Endodermal cell (in vitro differentiated cells): Measurements from ENCODE around the gene FUZ. TPM values are rescaled to one million over a fixed set of nuclear protein-coding genes. Genes with fewer than 3 reads are reported as not detected.
A peak's percentile ranks its signal among the peaks of the same experiment; 100 is the strongest.

Experiments
- DNase-seq: peaks from one replicate; pipeline ENCODE4 v3.0.0-alpha.2; 2017
- H3K27ac ChIP-seq: 2 replicates; pipeline ENCODE4 v1.5.1; 2013; ENCODE audit warnings: mild to moderate bottlenecking, low read depth, low read length, moderate library complexity
- H3K27me3 ChIP-seq: 2 replicates; pipeline ENCODE4 v1.6.1; 2013; ENCODE audit warnings: mild to moderate bottlenecking, low read length, moderate library complexity; ENCODE audit not compliant: insufficient read depth, control insufficient read depth, poor library complexity, severe bottlenecking
- H3K36me3 ChIP-seq: 2 replicates; pipeline ENCODE4 v1.7.0; 2013; ENCODE audit warnings: mild to moderate bottlenecking, low read length, moderate library complexity; ENCODE audit not compliant: control insufficient read depth, insufficient read depth
- H3K4me1 ChIP-seq: one replicate; pipeline ENCODE4 v1.7.0; 2013; ENCODE audit warnings: low read length; ENCODE audit not compliant: control insufficient read depth, insufficient read depth
- H3K4me3 ChIP-seq: 2 replicates; pipeline ENCODE4 v1.5.1; 2013; ENCODE audit warnings: mild to moderate bottlenecking, low read length, moderate library complexity
- H3K9ac ChIP-seq: 2 replicates; pipeline ENCODE4 v1.6.1; 2013; ENCODE audit warnings: mild to moderate bottlenecking, low read length, moderate library complexity; ENCODE audit not compliant: poor library complexity, severe bottlenecking; ENCODE audit errors: extremely low read depth
- H3K9me3 ChIP-seq: 2 replicates; pipeline ENCODE4 v1.6.1; 2013; ENCODE audit warnings: mild to moderate bottlenecking, low read length, moderate library complexity; ENCODE audit not compliant: control insufficient read depth
- H3K27ac Mint-ChIP-seq: 2 replicates; pipeline ENCODE4 v1.8.0; 2020; ENCODE audit warnings: mixed read lengths
- H3K27me3 Mint-ChIP-seq: 2 replicates; pipeline ENCODE4 v1.8.0; 2021; ENCODE audit warnings: mild to moderate bottlenecking, mixed read lengths; ENCODE audit not compliant: insufficient read depth
- H3K36me3 Mint-ChIP-seq: 2 replicates; pipeline ENCODE4 v1.8.0; 2020; ENCODE audit warnings: low read depth, mixed read lengths
- H3K4me1 Mint-ChIP-seq: 2 replicates; pipeline ENCODE4 v1.8.0; 2020; ENCODE audit warnings: mixed read lengths
- H3K4me3 Mint-ChIP-seq: 2 replicates; pipeline ENCODE4 v1.8.0; 2020; ENCODE audit warnings: mild to moderate bottlenecking, moderate library complexity, mixed read lengths
- H3K9me3 Mint-ChIP-seq: 2 replicates; pipeline ENCODE4 v1.8.0; 2020; ENCODE audit warnings: mild to moderate bottlenecking, mixed read lengths
- CTCF ChIP-seq: fragments of 200-600 bp; sonication (generic); conservative IDR thresholded peaks from 2 replicates; pipeline ENCODE4 v1.5.0; 2021; ENCODE audit warnings: antibody characterized with exemption, mild to moderate bottlenecking
- WGBS, 2 experiments: methylation state at CpG; one replicate each; pipeline versions ENCODE4 v1.1.5 to v1.1.7; 2013; ENCODE audit warnings: missing lambda C conversion rate in 2 of 2, mixed read lengths in 1 of 2; ENCODE audit not compliant: insufficient coverage in 1 of 2, insufficient read length in 1 of 2; 5-methylcytosine and 5-hydroxymethylcytosine counted together
- total RNA-seq, 2 donors: library from RNA; stranded (reverse); fragmentation: NEBNext Ultra II Directional in 1 of 2; extraction: Animal tissue kit (Norgen Biotek cat#: 25700) in 1 of 2; gene quantifications; 2 replicates in 1 of 2; 3 replicates in 1 of 2; pipeline ENCODE4 v1.2.1, GENCODE V29; 2021

Gene FUZ
- total RNA-seq, 2 donors from 2014 or later, result 26.1 to 41.2 TPM

- no peak overlapping the region for H3K9ac ChIP-seq
- 94 to 95% methylated on average over 16 of the region's 17 CpGs for WGBS, 2 experiments
- H3K9me3 ChIP-seq, result no peaks in the 10 kb centered on the region
- Mint-ChIP-seq H3K9me3 (no peaks in the 10 kb centered on the region), H3K36me3 (peaks cover 49% of the 10 kb centered on the region), H3K27me3 (no peaks in the 10 kb centered on the region), H3K27ac (peak overlapping the region; percentile 41), H3K4me1 (no peaks in the 10 kb centered on the region), H3K4me3 (no peak overlapping the region)
- no peaks in the 10 kb centered on the region for H3K4me1 ChIP-seq
- peaks cover 19% of the 10 kb centered on the region for H3K36me3 ChIP-seq
- no peak overlapping the region for H3K4me3 ChIP-seq
- no peak for DNase-seq
- TF ChIP-seq CTCF, result no peak
- H3K27ac ChIP-seq, result no peak overlapping the region
- H3K27me3 ChIP-seq, result no peaks in the 10 kb centered on the region
These were observed 27.7 kb upstream of the FUZ start for GRCh38 chr19:49840736-49841249.

GRCh38 chr19:49840321-49840720, 27.2 kb upstream of the FUZ start:
- H3K9ac ChIP-seq, result no peak overlapping the region
- Mint-ChIP-seq H3K36me3 (peaks cover 49% of the 10 kb centered on the region), H3K27ac (peak overlapping the region; percentile 41), H3K4me3 (no peak overlapping the region), H3K27me3 (no peaks in the 10 kb centered on the region), H3K9me3 (no peaks in the 10 kb centered on the region), H3K4me1 (no peaks in the 10 kb centered on the region)
- H3K36me3 ChIP-seq, result peaks cover 20% of the 10 kb centered on the region
- DNase-seq, result no peak
- H3K4me1 ChIP-seq, result no peaks in the 10 kb centered on the region
- H3K9me3 ChIP-seq, result no peaks in the 10 kb centered on the region
- no peak overlapping the region for H3K27ac ChIP-seq
- no peak overlapping the region for H3K4me3 ChIP-seq
- no peaks in the 10 kb centered on the region for H3K27me3 ChIP-seq
- TF ChIP-seq CTCF, result no peak
- 91 to 96% methylated on average over 8 to 11 of the region's 11 CpGs for WGBS, 2 experiments

- no peak overlapping the region for H3K9ac ChIP-seq
- H3K4me1 Mint-ChIP-seq, result no peaks in the 10 kb centered on the region
- no peak overlapping the region for H3K27ac Mint-ChIP-seq
- H3K36me3 ChIP-seq, result peaks cover 24% of the 10 kb centered on the region
- H3K27me3 ChIP-seq, result no peaks in the 10 kb centered on the region
- 97 to 99% methylated on average over 10 to 11 of the region's 11 CpGs for WGBS, 2 experiments
- no peaks in the 10 kb centered on the region for H3K27me3 Mint-ChIP-seq
- no peaks in the 10 kb centered on the region for H3K9me3 Mint-ChIP-seq
- H3K36me3 Mint-ChIP-seq, result peaks cover 55% of the 10 kb centered on the region
- H3K4me1 ChIP-seq, result no peaks in the 10 kb centered on the region
- H3K9me3 ChIP-seq, result no peaks in the 10 kb centered on the region
- H3K4me3 Mint-ChIP-seq, result no peak overlapping the region
- no peak for DNase-seq
- TF ChIP-seq CTCF, result no peak
- no peak overlapping the region for H3K27ac ChIP-seq
- H3K4me3 ChIP-seq, result no peak overlapping the region
These were observed 26.6 kb upstream of the FUZ start for GRCh38 chr19:49839713-49840112.
